Measurements from ENCODE around the gene EPB42.

Gene EPB42

DNA sequence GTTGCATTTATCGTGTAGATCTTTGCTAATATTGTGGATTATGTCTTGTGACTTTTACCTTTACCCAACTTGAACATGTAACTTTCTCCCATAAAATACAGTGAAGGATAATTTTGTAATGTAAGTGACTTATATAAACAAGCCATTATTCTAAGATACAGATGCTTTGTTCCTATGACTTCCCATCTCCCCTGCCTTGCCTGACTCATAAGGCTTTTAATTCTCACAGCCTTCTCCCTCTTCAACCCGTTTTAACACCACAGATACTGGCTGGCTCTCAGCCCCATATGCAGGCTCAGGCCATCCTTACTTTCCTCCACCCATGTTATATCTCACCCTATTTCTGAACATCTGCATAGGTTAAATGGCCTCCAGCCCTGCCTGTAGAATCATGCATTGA is 31.5 kb downstream of the EPB42 start:
- TF ChIP-seq CTBP1 (IDR thresholded peaks at IDR 0.05; ENCODE audit: borderline replicate concordance) = no peak
- TF ChIP-seq TARDBP (IDR thresholded peaks at IDR 0.05) = no peak
- no peak for TF ChIP-seq ARNT (IDR thresholded peaks at IDR 0.05)
- TF ChIP-seq LEF1 (IDR thresholded peaks at IDR 0.05; ENCODE audit: borderline replicate concordance) = no peak
- TF ChIP-seq NFRKB (IDR thresholded peaks at IDR 0.05) = no peak
- TF ChIP-seq ZNF384 (IDR thresholded peaks at IDR 0.05) = no peak
- TF ChIP-seq HDGF (IDR thresholded peaks at IDR 0.05; ENCODE audit: borderline replicate concordance) = no peak
- TF ChIP-seq, protein P1, sequence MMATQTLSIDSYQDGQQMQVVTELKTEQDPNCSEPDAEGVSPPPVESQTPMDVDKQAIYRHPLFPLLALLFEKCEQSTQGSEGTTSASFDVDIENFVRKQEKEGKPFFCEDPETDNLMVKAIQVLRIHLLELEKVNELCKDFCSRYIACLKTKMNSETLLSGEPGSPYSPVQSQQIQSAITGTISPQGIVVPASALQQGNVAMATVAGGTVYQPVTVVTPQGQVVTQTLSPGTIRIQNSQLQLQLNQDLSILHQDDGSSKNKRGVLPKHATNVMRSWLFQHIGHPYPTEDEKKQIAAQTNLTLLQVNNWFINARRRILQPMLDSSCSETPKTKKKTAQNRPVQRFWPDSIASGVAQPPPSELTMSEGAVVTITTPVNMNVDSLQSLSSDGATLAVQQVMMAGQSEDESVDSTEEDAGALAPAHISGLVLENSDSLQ (IDR thresholded peaks at IDR 0.05) = no peak
- no peak for TF ChIP-seq FOXK2 (IDR thresholded peaks at IDR 0.05)
- CTCF ChIA-PET = no interaction called here

DNA sequence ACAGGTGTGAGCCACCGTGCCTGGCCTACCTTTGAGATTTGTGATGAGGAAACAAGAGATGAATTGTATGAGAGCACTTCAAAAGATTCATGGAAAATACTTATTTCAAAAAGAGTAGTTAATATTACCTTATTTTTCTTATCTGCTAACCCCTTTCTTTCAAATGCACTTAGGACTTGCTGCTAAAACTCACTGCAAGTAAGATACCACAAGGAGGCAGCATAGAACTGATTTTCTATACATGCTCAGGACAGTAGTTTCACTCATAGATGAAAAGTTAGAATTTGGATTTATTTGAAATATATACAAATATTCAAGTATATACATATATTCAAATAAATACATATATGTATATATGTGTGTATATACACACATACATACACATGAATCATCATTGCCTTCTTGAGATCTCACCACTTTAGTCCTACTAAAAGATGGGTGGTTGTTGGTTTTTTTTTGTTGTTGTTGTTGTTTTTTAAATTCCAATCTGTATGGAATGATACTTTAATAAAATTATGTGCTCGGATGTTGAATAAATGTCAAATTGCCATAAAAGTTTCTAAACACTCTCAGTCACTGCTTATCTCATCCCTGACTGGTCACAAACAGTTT is 33.2 kb downstream of the EPB42 start:
- no peak for DNase-seq (ENCODE audit: extremely low spot score)
- CTCF ChIA-PET = no interaction called here
- TF ChIP-seq L3MBTL2 (conservative IDR thresholded peaks at IDR 0.05) (no peak), TARDBP (IDR thresholded peaks at IDR 0.05) (no peak), FOXA1 (IDR thresholded peaks at IDR 0.05) (no peak), LEF1 (IDR thresholded peaks at IDR 0.05; ENCODE audit: borderline replicate concordance) (no peak), ELF4 (IDR thresholded peaks at IDR 0.05) (no peak), FOXM1 (IDR thresholded peaks at IDR 0.05; ENCODE audit: borderline replicate concordance) (no peak), ZNF384 (IDR thresholded peaks at IDR 0.05) (no peak), HDGF (IDR thresholded peaks at IDR 0.05; ENCODE audit: borderline replicate concordance) (no peak), ARNT (IDR thresholded peaks at IDR 0.05) (no peak), SUZ12 (IDR thresholded peaks at IDR 0.05) (no peak), CTBP1 (IDR thresholded peaks at IDR 0.05; ENCODE audit: borderline replicate concordance) (no peak), FOXK2 (IDR thresholded peaks at IDR 0.05) (no peak), BHLHE40 (IDR thresholded peaks at IDR 0.05; ENCODE audit: borderline replicate concordance) (no peak), SP1 (IDR thresholded peaks at IDR 0.05) (no peak), NFRKB (IDR thresholded peaks at IDR 0.05) (no peak)
- TF ChIP-seq, protein P1 (IDR thresholded peaks at IDR 0.05) = no peak
- POLR2A ChIA-PET = no interaction called here

More for the DNA sequence above, 31.5 kb downstream of the EPB42 start:
- no peak for DNase-seq (ENCODE audit: extremely low spot score)
- POLR2A ChIA-PET = no interaction called here

DNA sequence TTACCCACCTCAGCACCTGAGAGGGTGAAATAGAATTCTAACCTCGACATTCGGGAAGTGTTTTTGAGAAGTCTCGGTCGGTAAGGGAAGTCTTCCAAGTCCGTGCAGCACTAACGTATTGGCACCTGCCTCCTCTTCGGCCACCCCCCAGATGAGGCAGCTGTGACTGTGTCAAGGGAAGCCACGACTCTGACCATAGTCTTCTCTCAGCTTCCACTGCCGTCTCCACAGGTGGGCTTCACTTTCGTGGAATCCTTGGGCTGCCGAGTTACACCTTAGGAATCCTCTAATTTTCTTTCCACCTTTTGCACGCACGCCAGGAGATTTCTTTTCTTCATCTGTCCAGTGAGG is 34.8 kb downstream of the EPB42 start:
- DNase-seq (ENCODE audit: extremely low spot score) = peak; percentile 21
- ChIA-PET CTCF (interaction anchor here (0.8 to 1.6 kb wide), 2 partner anchors 9 to 15 kb away, joined by 5 to 7 read pairs; no protein-coding TSS in a partner anchor), POLR2A (no interaction called here)
- TF ChIP-seq BHLHE40 (IDR thresholded peaks at IDR 0.05; ENCODE audit: borderline replicate concordance) = no peak
- no peak for TF ChIP-seq NFRKB (IDR thresholded peaks at IDR 0.05)
- no peak for TF ChIP-seq TARDBP (IDR thresholded peaks at IDR 0.05)
- TF ChIP-seq ELF4 (IDR thresholded peaks at IDR 0.05) = no peak
- no peak for TF ChIP-seq LEF1 (IDR thresholded peaks at IDR 0.05; ENCODE audit: borderline replicate concordance)
- TF ChIP-seq, protein P1 (IDR thresholded peaks at IDR 0.05) = no peak
- TF ChIP-seq ARNT (IDR thresholded peaks at IDR 0.05) = no peak
- TF ChIP-seq HDGF (IDR thresholded peaks at IDR 0.05; ENCODE audit: borderline replicate concordance) = no peak
- no peak for TF ChIP-seq CTBP1 (IDR thresholded peaks at IDR 0.05; ENCODE audit: borderline replicate concordance)
- no peak for TF ChIP-seq SP1 (IDR thresholded peaks at IDR 0.05)
- no peak for TF ChIP-seq FOXK2 (IDR thresholded peaks at IDR 0.05)

DNA sequence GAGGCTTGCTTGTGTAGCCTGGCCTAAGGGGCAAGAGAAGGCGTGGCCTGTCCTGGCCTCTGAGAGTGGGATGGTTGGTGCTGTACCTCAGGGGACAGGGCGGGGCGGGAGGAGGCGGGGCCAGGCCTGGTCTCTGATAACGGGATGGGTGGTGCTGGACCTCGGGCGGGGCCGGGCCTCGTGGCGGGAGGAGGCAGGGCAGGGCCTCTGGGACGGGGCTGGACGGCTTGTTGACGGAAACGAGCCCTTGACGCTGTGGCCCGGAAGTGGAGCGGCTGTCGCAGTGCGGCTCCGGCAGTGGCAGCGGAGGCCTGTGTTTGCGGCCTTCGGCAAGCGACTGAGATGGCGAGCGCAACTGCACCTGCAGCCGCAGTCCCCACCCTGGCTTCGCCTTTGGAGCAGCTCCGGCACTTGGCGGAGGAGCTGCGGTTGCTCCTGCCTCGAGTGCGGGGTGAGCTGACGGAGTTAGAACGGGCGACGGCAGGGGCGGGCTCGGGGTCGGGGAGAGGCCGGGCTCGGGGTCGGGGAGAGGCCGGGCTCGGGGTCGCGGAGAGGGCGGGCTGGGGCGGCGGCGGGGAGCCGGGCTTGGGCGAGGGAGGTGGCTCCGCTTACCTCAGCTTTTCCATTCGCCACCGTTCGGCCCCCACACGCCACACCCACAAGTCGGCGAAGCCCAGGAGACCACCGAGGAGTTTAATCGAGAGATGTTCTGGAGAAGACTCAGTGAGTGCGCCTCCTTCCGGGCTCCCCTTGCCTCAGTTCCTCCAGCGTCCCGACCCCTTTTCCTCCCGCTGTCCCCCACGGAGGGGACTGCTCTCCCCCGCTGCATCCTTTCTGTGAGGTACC is 35.4 kb downstream of the EPB42 start, which contains the start of gene CCNDBP1:
TSS of gene CCNDBP1 (plus strand) at position 247 of the 846 bp plus-strand sequence. CDS start at position 343, 96 bp downstream.
- TF ChIP-seq ELF4 (IDR thresholded peaks at IDR 0.05) (peak; percentile 87), SUZ12 (IDR thresholded peaks at IDR 0.05) (no peak), L3MBTL2 (conservative IDR thresholded peaks at IDR 0.05) (peak; percentile 49), SP1 (IDR thresholded peaks at IDR 0.05) (no peak), FOXK2 (IDR thresholded peaks at IDR 0.05) (peak; percentile 86)
- ChIA-PET POLR2A (no interaction called here), CTCF (interaction anchor here (1.6 kb wide), 1 partner anchor 10 kb away, joined by 7 read pairs; no protein-coding TSS in a partner anchor)
- peak; percentile 85 for DNase-seq (ENCODE audit: extremely low spot score)

DNA sequence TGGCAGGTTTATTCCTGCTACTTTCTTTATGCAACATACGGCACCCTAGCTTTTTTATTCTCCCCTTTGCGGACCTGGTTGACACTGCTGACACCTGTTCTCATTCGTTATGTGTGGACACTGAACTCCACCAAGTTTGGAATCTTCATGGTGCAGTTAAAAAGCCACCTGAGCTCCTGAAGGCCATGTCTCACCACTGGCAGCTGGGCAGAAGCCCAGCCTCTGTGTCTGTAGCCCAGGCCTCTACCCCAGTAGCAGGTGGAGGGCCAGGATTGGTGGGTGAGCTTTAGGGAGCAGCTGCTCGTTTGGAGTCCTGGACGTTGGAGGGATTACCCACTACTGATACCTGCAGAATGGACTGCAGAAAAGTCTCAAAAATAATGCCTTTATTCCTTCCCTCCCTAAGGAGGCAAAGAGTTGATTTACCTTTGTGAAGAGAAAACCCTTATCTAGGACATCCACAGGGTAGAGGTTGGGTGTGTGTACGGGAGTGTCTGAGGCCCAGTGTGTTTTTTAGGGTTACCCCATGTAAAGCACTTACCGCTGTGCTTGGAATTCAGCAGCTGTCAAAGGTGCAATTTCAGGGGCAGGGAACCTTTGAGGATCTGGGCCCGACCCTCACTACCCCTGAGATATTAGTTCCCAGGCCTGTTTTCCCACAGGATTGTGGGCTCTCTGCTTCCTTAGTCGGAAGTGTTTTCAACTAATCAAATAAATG is 36.3 kb downstream of the EPB42 start:
- POLR2A ChIA-PET = no interaction called here
- DNase-seq (ENCODE audit: extremely low spot score) = no peak
- CTCF ChIA-PET = interaction anchor here (1.6 kb wide), 1 partner anchor 10 kb away, joined by 7 read pairs; no protein-coding TSS in a partner anchor
- TF ChIP-seq TARDBP (IDR thresholded peaks at IDR 0.05) = no peak
- no peak for TF ChIP-seq ZNF384 (IDR thresholded peaks at IDR 0.05)
- TF ChIP-seq NFRKB (IDR thresholded peaks at IDR 0.05) = no peak
- no peak for TF ChIP-seq FOXK2 (IDR thresholded peaks at IDR 0.05)
- no peak for TF ChIP-seq FOXA1 (IDR thresholded peaks at IDR 0.05)
- TF ChIP-seq, protein P1 (IDR thresholded peaks at IDR 0.05) = no peak
- no peak for TF ChIP-seq SUZ12 (IDR thresholded peaks at IDR 0.05)
- TF ChIP-seq SP1 (IDR thresholded peaks at IDR 0.05) = no peak
- TF ChIP-seq LEF1 (IDR thresholded peaks at IDR 0.05; ENCODE audit: borderline replicate concordance) = no peak
- TF ChIP-seq BHLHE40 (IDR thresholded peaks at IDR 0.05; ENCODE audit: borderline replicate concordance) = no peak
- no peak for TF ChIP-seq ELF4 (IDR thresholded peaks at IDR 0.05)
- TF ChIP-seq ARNT (IDR thresholded peaks at IDR 0.05) = no peak
- TF ChIP-seq CTBP1 (IDR thresholded peaks at IDR 0.05; ENCODE audit: borderline replicate concordance) = no peak
- no peak for TF ChIP-seq HDGF (IDR thresholded peaks at IDR 0.05; ENCODE audit: borderline replicate concordance)
- no peak for TF ChIP-seq L3MBTL2 (conservative IDR thresholded peaks at IDR 0.05)
- no peak for TF ChIP-seq FOXM1 (IDR thresholded peaks at IDR 0.05; ENCODE audit: borderline replicate concordance)

All from HEK293T (cell line).